Activated B cell treated with CpG ODN at 0.5 μM for 24 hours (primary cell): ENCODE measurements around the gene OVCA2. TPM values are rescaled to one million over a fixed set of nuclear protein-coding genes. Genes with fewer than 3 reads are reported as not detected.

Experiments used
- ATAC-seq: fragments of 200-7000 bp; cut with Tn5 transposase; one replicate; pipeline ENCODE4 v1.10.0; 2021; ENCODE audit warnings: low read depth, mild to moderate bottlenecking, moderate library complexity
- CTCF ChIA-PET: fragments of 350-600 bp; sonication (Branson Sonifier 250); formaldehyde crosslinking; loops from one replicate; lab custom pipeline; 2021; ENCODE audit warnings: antibody characterized with exemption; lab: Charles Lee
- POLR2A ChIA-PET: fragments of 350-600 bp; sonication (Branson Sonifier 250); formaldehyde crosslinking; loops from one replicate; lab custom pipeline; 2021; ENCODE audit warnings: antibody characterized with exemption; lab: Charles Lee
- DNase-seq: peaks from one replicate; pipeline ENCODE4 v3.0.0; 2022
- H3K27ac Mint-ChIP-seq: one replicate; pipeline ENCODE4 v1.8.0; 2020; ENCODE audit warnings: mixed read lengths
- H3K27me3 Mint-ChIP-seq: one replicate; pipeline ENCODE4 v1.8.0; 2021; ENCODE audit warnings: mixed read lengths
- H3K36me3 Mint-ChIP-seq: one replicate; pipeline ENCODE4 v1.8.0; 2021; ENCODE audit warnings: low read depth, mixed read lengths
- H3K4me1 Mint-ChIP-seq: one replicate; pipeline ENCODE4 v1.8.0; 2021; ENCODE audit warnings: mixed read lengths
- H3K4me3 Mint-ChIP-seq: one replicate; pipeline ENCODE4 v1.8.0; 2020; ENCODE audit warnings: mild to moderate bottlenecking, mixed read lengths
- H3K9me3 Mint-ChIP-seq: one replicate; pipeline ENCODE4 v1.8.0; 2020; ENCODE audit warnings: mixed read lengths
- intact Hi-C: fragments of 100-400 bp; cut with micrococcal nuclease; formaldehyde crosslinking; loops from one replicate; pipeline ENCODE4 v1.15.1; 2024
- total RNA-seq: library from RNA; stranded (reverse); gene quantifications from 2 replicates; pipeline ENCODE4 v1.2.3, GENCODE V29; 2022
- TF ChIP-seq, protein P1 (sequence below): fragments of 200-600 bp; IDR thresholded peaks from one replicate; pipeline ENCODE4 v1.8.0; 2022; ENCODE audit warnings: antibody characterized with exemption, mild to moderate bottlenecking

OVCA2 gene
- total RNA-seq, 1 donor from 2014 or later, result 29.4 TPM

GRCh38 chr17:2055292-2056205 lies 13.7 kb downstream of the OVCA2 start:
- intact Hi-C loops, result loop anchor here (1.0 to 5.0 kb wide), 4 partner anchors 47 to 281 kb away; partner anchors contain the start of genes SGSM2 and TSR1
- peaks cover under 1% of the 10 kb centered on the region for H3K36me3 Mint-ChIP-seq
- peaks cover 11% of the 10 kb centered on the region for H3K27me3 Mint-ChIP-seq
- peaks cover 45% of the 10 kb centered on the region for H3K4me1 Mint-ChIP-seq
- H3K4me3 Mint-ChIP-seq, result peak overlapping the region; percentile 75
- TF ChIP-seq, protein P1, sequence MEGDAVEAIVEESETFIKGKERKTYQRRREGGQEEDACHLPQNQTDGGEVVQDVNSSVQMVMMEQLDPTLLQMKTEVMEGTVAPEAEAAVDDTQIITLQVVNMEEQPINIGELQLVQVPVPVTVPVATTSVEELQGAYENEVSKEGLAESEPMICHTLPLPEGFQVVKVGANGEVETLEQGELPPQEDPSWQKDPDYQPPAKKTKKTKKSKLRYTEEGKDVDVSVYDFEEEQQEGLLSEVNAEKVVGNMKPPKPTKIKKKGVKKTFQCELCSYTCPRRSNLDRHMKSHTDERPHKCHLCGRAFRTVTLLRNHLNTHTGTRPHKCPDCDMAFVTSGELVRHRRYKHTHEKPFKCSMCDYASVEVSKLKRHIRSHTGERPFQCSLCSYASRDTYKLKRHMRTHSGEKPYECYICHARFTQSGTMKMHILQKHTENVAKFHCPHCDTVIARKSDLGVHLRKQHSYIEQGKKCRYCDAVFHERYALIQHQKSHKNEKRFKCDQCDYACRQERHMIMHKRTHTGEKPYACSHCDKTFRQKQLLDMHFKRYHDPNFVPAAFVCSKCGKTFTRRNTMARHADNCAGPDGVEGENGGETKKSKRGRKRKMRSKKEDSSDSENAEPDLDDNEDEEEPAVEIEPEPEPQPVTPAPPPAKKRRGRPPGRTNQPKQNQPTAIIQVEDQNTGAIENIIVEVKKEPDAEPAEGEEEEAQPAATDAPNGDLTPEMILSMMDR, result no peak
- ATAC-seq, result no peak
- POLR2A ChIA-PET, result interaction anchor here (0.5 to 24.5 kb wide), 14 partner anchors 9 to 656 kb away, joined by 3 to 449 read pairs (median 4); partner anchors contain the start of genes DPH1 and YWHAE
- H3K9me3 Mint-ChIP-seq, result no peaks in the 10 kb centered on the region
- peak; percentile 45 for DNase-seq
- CTCF ChIA-PET, result interaction anchor here (1.0 to 8.6 kb wide), 22 partner anchors 9 to 229 kb away, joined by 3 to 228 read pairs (median 5); no protein-coding TSS in a partner anchor
- H3K27ac Mint-ChIP-seq, result no peak overlapping the region

DNA sequence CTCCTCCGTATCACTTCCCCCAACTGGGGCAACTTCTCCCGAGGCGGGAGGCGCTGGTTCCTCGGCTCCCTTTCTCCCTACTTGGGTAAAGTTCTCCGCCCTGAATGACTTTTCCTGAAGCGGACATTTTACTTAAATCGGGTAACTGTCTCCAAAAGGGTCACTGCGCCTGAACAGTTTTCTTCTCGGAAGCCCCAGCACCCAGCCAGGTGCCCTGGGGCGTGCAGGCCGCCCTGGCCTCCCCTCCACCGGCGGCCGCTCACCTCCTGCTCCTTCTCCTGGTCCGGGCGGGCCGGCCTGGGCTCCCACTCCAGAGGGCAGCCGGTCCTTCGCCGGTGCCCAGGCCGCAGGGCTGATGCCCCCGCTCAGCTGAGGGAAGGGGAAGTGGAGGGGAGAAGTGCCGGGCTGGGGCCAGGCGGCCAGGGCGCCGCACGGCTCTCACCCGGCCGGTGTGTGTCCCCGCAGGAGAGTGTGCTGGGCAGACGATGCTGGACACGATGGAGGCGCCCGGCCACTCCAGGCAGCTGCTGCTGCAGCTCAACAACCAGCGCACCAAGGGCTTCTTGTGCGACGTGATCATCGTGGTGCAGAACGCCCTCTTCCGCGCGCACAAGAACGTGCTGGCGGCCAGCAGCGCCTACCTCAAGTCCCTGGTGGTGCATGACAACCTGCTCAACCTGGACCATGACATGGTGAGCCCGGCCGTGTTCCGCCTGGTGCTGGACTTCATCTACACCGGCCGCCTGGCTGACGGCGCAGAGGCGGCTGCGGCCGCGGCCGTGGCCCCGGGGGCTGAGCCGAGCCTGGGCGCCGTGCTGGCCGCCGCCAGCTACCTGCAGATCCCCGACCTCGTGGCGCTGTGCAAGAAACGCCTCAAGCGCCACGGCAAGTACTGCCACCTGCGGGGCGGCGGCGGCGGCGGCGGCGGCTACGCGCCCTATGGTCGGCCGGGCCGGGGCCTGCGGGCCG lies 14.7 kb downstream of the OVCA2 start:
- peaks cover 45% of the 10 kb centered on the region for H3K4me1 Mint-ChIP-seq
- TF ChIP-seq, protein P1, result no peak
- no peaks in the 10 kb centered on the region for H3K9me3 Mint-ChIP-seq
- ChIA-PET POLR2A (interaction anchor here (0.5 to 24.5 kb wide), 12 partner anchors 8 to 657 kb away, joined by 3 to 449 read pairs (median 4); partner anchors contain the start of gene YWHAE), CTCF (interaction anchor here (1.1 to 8.6 kb wide), 16 partner anchors 8 to 226 kb away, joined by 3 to 228 read pairs (median 10); no protein-coding TSS in a partner anchor)
- H3K27ac Mint-ChIP-seq, result peak overlapping the region; percentile 41
- H3K27me3 Mint-ChIP-seq, result peaks cover 11% of the 10 kb centered on the region
- H3K4me3 Mint-ChIP-seq, result peak overlapping the region; percentile 75
- H3K36me3 Mint-ChIP-seq, result peaks cover 7% of the 10 kb centered on the region
- intact Hi-C loops, result loop anchor here (2.0 to 5.0 kb wide), 2 partner anchors 46 to 280 kb away; partner anchors contain the start of genes SGSM2 and TSR1
- DNase-seq (peak; percentile 60), ATAC-seq (no peak)

GRCh38 chr17:2057175-2057759 lies 15.4 kb downstream of the OVCA2 start:
- peaks cover 12% of the 10 kb centered on the region for H3K36me3 Mint-ChIP-seq
- DNase-seq (peak; percentile 40), ATAC-seq (no peak)
- peaks cover 5% of the 10 kb centered on the region for H3K27me3 Mint-ChIP-seq
- intact Hi-C loops, result loop anchor here (2.0 to 5.0 kb wide), 2 partner anchors 45 to 280 kb away; partner anchors contain the start of genes SGSM2 and TSR1
- no peak overlapping the region for H3K27ac Mint-ChIP-seq
- H3K4me3 Mint-ChIP-seq, result no peak overlapping the region
- H3K9me3 Mint-ChIP-seq, result no peaks in the 10 kb centered on the region
- ChIA-PET POLR2A (interaction anchor here (1.0 to 24.5 kb wide), 6 partner anchors 11 to 159 kb away, joined by 3 to 449 read pairs (median 6); no protein-coding TSS in a partner anchor), CTCF (interaction anchor here (1.1 to 8.6 kb wide), 15 partner anchors 10 to 225 kb away, joined by 3 to 228 read pairs (median 8); no protein-coding TSS in a partner anchor)
- TF ChIP-seq, protein P1, result no peak
- H3K4me1 Mint-ChIP-seq, result peaks cover 38% of the 10 kb centered on the region

- Mint-ChIP-seq H3K4me1 (peaks cover 37% of the 10 kb centered on the region), H3K9me3 (no peaks in the 10 kb centered on the region), H3K27ac (no peak overlapping the region), H3K36me3 (peaks cover 16% of the 10 kb centered on the region), H3K27me3 (peaks cover 5% of the 10 kb centered on the region), H3K4me3 (peak overlapping the region; percentile 46)
- TF ChIP-seq, protein P1, result no peak
- ATAC-seq, result no peak
- intact Hi-C loops, result loop anchor here (2.0 to 5.0 kb wide), 2 partner anchors 44 to 279 kb away; partner anchors contain the start of genes SGSM2 and TSR1
- ChIA-PET POLR2A (interaction anchor here (0.8 to 24.5 kb wide), 12 partner anchors 11 to 188 kb away, joined by 3 to 449 read pairs (median 5); no protein-coding TSS in a partner anchor), CTCF (interaction anchor here (0.6 to 8.6 kb wide), 21 partner anchors 9 to 224 kb away, joined by 3 to 228 read pairs (median 5); no protein-coding TSS in a partner anchor)
- DNase-seq, result peak; percentile 33
Measured at GRCh38 chr17:2057760-2058585, 16.2 kb downstream of the OVCA2 start.
